GM12875 (cell line): ENCODE results near the gene ARL8A.

Experiments used
- H3K4me3 ChIP-seq: one replicate; pipeline ENCODE4 v1.5.1; 2011; ENCODE audit warnings: low read depth, low read length, control low read depth
- CTCF ChIP-seq: IDR thresholded peaks from 2 replicates; pipeline ENCODE4 v1.5.1; 2011; ENCODE audit warnings: low read depth, mild to moderate bottlenecking, control low read depth, inconsistent platforms, low read length, moderate library complexity, borderline replicate concordance; ENCODE audit not compliant: insufficient read depth

The ARL8A gene

GRCh38 chr1:202124142-202124541, 20.4 kb downstream of the ARL8A start:
- no peak for TF ChIP-seq CTCF
- no peak overlapping the region for H3K4me3 ChIP-seq

- TF ChIP-seq CTCF, result no peak
Observed at GRCh38 chr1:202123336-202123813, 21.2 kb downstream of the ARL8A start.

GRCh38 chr1:202122639-202123335, 21.8 kb downstream of the ARL8A start, which contains the start of gene GPR37L1:
Gene GPR37L1 (plus strand): TSS chr1:202122917. CDS start chr1:202122964, 47 bp downstream.
- no peak for TF ChIP-seq CTCF
- no peak within 1 kb of the TSS for H3K4me3 ChIP-seq

More at GRCh38 chr1:202123336-202123813, 21.2 kb downstream of the ARL8A start:
- no peak overlapping the region for H3K4me3 ChIP-seq

- no peak for TF ChIP-seq CTCF
- no peak overlapping the region for H3K4me3 ChIP-seq
Observed at GRCh38 chr1:202121006-202121405, 23.5 kb downstream of the ARL8A start.

GRCh38 chr1:202117898-202118371, 26.6 kb downstream of the ARL8A start:
- H3K4me3 ChIP-seq, result no peak overlapping the region
- TF ChIP-seq CTCF, result no peak

GRCh38 chr1:202116287-202116686, 28.2 kb downstream of the ARL8A start:
- TF ChIP-seq CTCF, result no peak
- no peak overlapping the region for H3K4me3 ChIP-seq
